HL-60 (cell line): ENCODE data around the gene GRAMD2B.

Source experiments
- DNase-seq, 2 experiments: peaks; one replicate each; pipeline ENCODE4 v3.0.0-alpha.2; 2010 to 2020; ENCODE audit warnings: low read depth in 1 of 2, low spot score in 1 of 2
- H3K27ac ChIP-seq: fragments of 250-450 bp; sonication (Bioruptor Pico); replicated peaks from 2 replicates; pipeline ENCODE4 v1.5.1; 2020; ENCODE audit warnings: mild to moderate bottlenecking, moderate library complexity
- H3K27me3 ChIP-seq: fragments of 250-450 bp; sonication (Bioruptor Pico); 2 replicates; pipeline ENCODE4 v1.5.1; 2021; ENCODE audit warnings: mild to moderate bottlenecking, moderate library complexity; ENCODE audit not compliant: insufficient read depth, poor library complexity, severe bottlenecking
- H3K4me3 ChIP-seq: replicated peaks from 2 replicates; pipeline ENCODE4 v1.5.1; 2011; ENCODE audit warnings: mild to moderate bottlenecking, control low read depth, low read length; ENCODE audit not compliant: insufficient read depth
- GABPA ChIP-seq: IDR thresholded peaks from 2 replicates; pipeline ENCODE4 v1.6.1; 2012; ENCODE audit warnings: low read depth
- POLR2AphosphoS5 ChIP-seq: IDR thresholded peaks from 2 replicates; pipeline ENCODE4 v1.6.1; 2012; ENCODE audit warnings: low read depth
- SPI1 ChIP-seq: IDR thresholded peaks from 2 replicates; pipeline ENCODE4 v1.6.1; 2012; ENCODE audit warnings: low read depth, mild to moderate bottlenecking, borderline replicate concordance
- TF ChIP-seq, protein P1 (sequence below): IDR thresholded peaks from one replicate; pipeline ENCODE4 v1.5.1; 2011; ENCODE audit warnings: low read length, control low read depth, inconsistent platforms; ENCODE audit not compliant: insufficient read depth
- TF ChIP-seq, protein P2 (sequence below): IDR thresholded peaks from 2 replicates; pipeline ENCODE4 v1.6.1; 2012; ENCODE audit warnings: low read depth; ENCODE audit not compliant: insufficient replicate concordance

The GRAMD2B gene

DNA sequence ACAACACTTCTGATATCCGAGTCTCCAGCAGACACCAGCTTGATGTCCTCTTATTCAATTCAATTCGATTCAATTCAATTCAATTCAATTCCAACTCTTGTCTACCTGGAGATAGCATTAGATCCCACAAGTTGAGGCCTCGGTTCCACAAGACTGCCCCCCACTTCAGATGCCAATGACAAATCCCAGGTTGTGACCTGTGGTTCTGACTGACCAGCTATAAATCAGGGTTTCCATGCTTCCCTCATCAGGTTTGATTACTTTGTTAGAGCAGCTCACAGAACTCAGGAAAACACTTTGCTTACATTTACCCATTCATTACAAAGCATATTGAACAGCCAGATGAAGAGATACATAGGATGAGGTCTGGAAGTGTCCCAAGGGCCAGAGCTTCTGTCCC lies 89.2 kb downstream of the GRAMD2B start:
- DNase-seq = no peak
- no peaks in the 10 kb centered on the region for H3K27me3 ChIP-seq
- TF ChIP-seq SPI1 = no peak
- TF ChIP-seq, protein P1, sequence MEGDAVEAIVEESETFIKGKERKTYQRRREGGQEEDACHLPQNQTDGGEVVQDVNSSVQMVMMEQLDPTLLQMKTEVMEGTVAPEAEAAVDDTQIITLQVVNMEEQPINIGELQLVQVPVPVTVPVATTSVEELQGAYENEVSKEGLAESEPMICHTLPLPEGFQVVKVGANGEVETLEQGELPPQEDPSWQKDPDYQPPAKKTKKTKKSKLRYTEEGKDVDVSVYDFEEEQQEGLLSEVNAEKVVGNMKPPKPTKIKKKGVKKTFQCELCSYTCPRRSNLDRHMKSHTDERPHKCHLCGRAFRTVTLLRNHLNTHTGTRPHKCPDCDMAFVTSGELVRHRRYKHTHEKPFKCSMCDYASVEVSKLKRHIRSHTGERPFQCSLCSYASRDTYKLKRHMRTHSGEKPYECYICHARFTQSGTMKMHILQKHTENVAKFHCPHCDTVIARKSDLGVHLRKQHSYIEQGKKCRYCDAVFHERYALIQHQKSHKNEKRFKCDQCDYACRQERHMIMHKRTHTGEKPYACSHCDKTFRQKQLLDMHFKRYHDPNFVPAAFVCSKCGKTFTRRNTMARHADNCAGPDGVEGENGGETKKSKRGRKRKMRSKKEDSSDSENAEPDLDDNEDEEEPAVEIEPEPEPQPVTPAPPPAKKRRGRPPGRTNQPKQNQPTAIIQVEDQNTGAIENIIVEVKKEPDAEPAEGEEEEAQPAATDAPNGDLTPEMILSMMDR = no peak
- TF ChIP-seq POLR2AphosphoS5 = no peak
- no peak for TF ChIP-seq GABPA
- TF ChIP-seq, protein P2, sequence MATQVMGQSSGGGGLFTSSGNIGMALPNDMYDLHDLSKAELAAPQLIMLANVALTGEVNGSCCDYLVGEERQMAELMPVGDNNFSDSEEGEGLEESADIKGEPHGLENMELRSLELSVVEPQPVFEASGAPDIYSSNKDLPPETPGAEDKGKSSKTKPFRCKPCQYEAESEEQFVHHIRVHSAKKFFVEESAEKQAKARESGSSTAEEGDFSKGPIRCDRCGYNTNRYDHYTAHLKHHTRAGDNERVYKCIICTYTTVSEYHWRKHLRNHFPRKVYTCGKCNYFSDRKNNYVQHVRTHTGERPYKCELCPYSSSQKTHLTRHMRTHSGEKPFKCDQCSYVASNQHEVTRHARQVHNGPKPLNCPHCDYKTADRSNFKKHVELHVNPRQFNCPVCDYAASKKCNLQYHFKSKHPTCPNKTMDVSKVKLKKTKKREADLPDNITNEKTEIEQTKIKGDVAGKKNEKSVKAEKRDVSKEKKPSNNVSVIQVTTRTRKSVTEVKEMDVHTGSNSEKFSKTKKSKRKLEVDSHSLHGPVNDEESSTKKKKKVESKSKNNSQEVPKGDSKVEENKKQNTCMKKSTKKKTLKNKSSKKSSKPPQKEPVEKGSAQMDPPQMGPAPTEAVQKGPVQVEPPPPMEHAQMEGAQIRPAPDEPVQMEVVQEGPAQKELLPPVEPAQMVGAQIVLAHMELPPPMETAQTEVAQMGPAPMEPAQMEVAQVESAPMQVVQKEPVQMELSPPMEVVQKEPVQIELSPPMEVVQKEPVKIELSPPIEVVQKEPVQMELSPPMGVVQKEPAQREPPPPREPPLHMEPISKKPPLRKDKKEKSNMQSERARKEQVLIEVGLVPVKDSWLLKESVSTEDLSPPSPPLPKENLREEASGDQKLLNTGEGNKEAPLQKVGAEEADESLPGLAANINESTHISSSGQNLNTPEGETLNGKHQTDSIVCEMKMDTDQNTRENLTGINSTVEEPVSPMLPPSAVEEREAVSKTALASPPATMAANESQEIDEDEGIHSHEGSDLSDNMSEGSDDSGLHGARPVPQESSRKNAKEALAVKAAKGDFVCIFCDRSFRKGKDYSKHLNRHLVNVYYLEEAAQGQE = no peak
- no peak overlapping the region for H3K27ac ChIP-seq
- no peak overlapping the region for H3K4me3 ChIP-seq

DNA sequence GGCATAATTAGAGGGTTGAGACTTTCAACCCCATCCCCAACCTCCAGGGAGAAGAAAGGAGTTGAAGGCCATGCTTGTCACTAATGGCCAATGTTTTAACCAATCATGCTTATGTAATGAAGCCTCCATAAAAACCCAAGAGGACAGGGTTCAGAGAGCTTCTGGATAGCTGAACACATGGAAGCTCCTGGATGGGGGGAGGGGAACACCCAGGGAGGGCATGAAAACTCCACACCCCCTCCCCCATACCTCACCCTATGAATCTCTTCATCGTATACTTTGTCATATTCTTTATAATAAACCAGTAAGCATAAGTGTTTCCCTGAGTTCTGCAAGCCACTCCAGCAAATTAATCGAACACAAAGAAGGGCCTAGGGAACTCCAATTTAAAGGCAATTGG lies 90.1 kb downstream of the GRAMD2B start:
- DNase-seq = no peak
- no peak overlapping the region for H3K27ac ChIP-seq
- TF ChIP-seq GABPA (no peak), SPI1 (no peak), POLR2AphosphoS5 (no peak)
- TF ChIP-seq, protein P2 = no peak
- TF ChIP-seq, protein P1 = no peak
- H3K27me3 ChIP-seq = no peaks in the 10 kb centered on the region
- H3K4me3 ChIP-seq = no peak overlapping the region

DNA sequence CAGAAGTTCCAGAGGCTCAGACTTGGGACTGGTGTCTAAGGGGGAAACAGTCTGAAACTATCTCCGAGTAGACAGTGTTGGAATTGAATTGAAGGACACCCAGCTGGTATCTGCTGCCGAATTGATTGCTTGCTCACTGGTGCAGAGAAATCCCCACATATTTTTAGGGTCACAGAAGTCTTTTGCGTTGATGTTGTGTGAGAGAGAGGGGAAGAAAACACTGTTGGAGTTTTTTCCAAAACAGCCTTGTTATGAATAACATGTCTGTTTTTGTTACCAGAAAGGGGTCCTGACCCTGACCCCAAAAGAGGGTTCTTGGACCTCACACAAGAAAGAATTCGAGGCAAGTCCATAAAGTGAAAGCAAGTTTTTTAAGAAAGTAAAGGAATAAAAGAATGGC lies 90.5 kb downstream of the GRAMD2B start:
- TF ChIP-seq POLR2AphosphoS5 = no peak
- TF ChIP-seq, protein P1 = no peak
- TF ChIP-seq, protein P2 = no peak
- no peak for TF ChIP-seq SPI1
- no peak for TF ChIP-seq GABPA
- no peak for DNase-seq
- Histone ChIP-seq H3K27ac (no peak overlapping the region), H3K4me3 (no peak overlapping the region), H3K27me3 (no peaks in the 10 kb centered on the region)
